K562 (cell line): ENCODE data around the gene MMAB. TPM values are rescaled to one million over a fixed set of nuclear protein-coding genes. Genes with fewer than 3 reads are reported as not detected.

Experiments
- ATAC-seq: fragments of 200-7000 bp; cut with Tn5 transposase; 3 replicates; pipeline ENCODE4 v1.9.1; 2020; ENCODE audit warnings: moderate library complexity
- BruUV-seq: library from RNA; stranded (reverse); fragments of 400-500 nt; replicated peaks from 2 replicates; lab custom pipeline; 2021; lab: Mats Ljungman, UMichigan
- CTCF ChIA-PET: fragments of 300-600 bp; formaldehyde crosslinking; extraction: SDS; loops from one replicate; lab custom pipeline; 2021; ENCODE audit warnings: low intra/inter-chr PET ratio; lab: Yijun Ruan, JAX
- POLR2A ChIA-PET: fragments of 300-600, 350-650 bp; sonication (Branson Sonifier 250); formaldehyde crosslinking; extraction: SDS; loops from one replicate; lab custom pipeline; 2021; ENCODE audit warnings: antibody characterized with exemption, inconsistent platforms; lab: Yijun Ruan, JAX
- DNase-seq, 4 experiments: peaks; one replicate each; pipeline versions ENCODE4 v3.0.0 to v3.0.0-alpha.2; 2011 to 2018; ENCODE audit warnings: low spot score in 3 of 4, mixed read lengths in 3 of 4; ENCODE audit errors: extremely low read depth in 1 of 4
- FAIRE-seq: peaks from 2 replicates; lab custom pipeline; 2011; peaks lifted over from hg19 to GRCh38; lab: Jason Lieb, UNC
- H2AFZ ChIP-seq: 2 replicates; pipeline ENCODE4 v1.6.0; 2011; ENCODE audit warnings: low read depth, low read length, control low read depth, inconsistent platforms
- H3K27ac ChIP-seq: fragments of 200-600 bp; 3 replicates; pipeline ENCODE4 v1.8.0; 2011; ENCODE audit warnings: low read depth, mild to moderate bottlenecking, control low read depth, inconsistent platforms, low read length, moderate library complexity, mixed read lengths; ENCODE audit errors: extremely low read depth
- H3K27me3 ChIP-seq, 2 experiments: fragments of 300-600 bp in 1 of 2; 2 replicates in 1 of 2; 3 replicates in 1 of 2; pipeline versions ENCODE4 v1.6.0 to v1.8.0; 2011; ENCODE audit warnings: inconsistent platforms in 2 of 2, low read length in 2 of 2, mild to moderate bottlenecking in 1 of 2, mixed read lengths in 1 of 2, moderate library complexity in 1 of 2; ENCODE audit not compliant: control insufficient read depth in 2 of 2, insufficient read depth in 2 of 2
- H3K36me3 ChIP-seq: fragments of 300-600 bp; 3 replicates; pipeline ENCODE4 v1.8.0; 2011; ENCODE audit warnings: mild to moderate bottlenecking, low read length, inconsistent platforms; ENCODE audit not compliant: control insufficient read depth, insufficient read depth
- H3K4me1 ChIP-seq, 2 experiments: fragments of 200-600 bp in 1 of 2; replicated peaks in 1 of 2; 2 replicates in 1 of 2; 3 replicates in 1 of 2; pipeline versions ENCODE4 v1.5.1 to v1.8.0; 2011; ENCODE audit warnings: inconsistent platforms in 2 of 2, low read length in 2 of 2, mild to moderate bottlenecking in 1 of 2, mixed read lengths in 1 of 2, moderate library complexity in 1 of 2; ENCODE audit not compliant: control insufficient read depth in 2 of 2, insufficient read depth in 2 of 2
- H3K4me2 ChIP-seq: 2 replicates; pipeline ENCODE4 v1.6.1; 2011; ENCODE audit warnings: low read length, control low read depth, inconsistent platforms, mixed read lengths; ENCODE audit not compliant: insufficient read depth
- H3K4me3 ChIP-seq: fragments of 200-600 bp; sonication (generic), shearing (Covaris generic); 2 replicates; pipeline ENCODE4 v1.5.1; 2016; ENCODE audit warnings: control low read depth, inconsistent platforms
- H3K79me2 ChIP-seq: fragments of 200-600 bp; 3 replicates; pipeline ENCODE4 v1.8.0; 2011; ENCODE audit warnings: low read length, inconsistent platforms; ENCODE audit not compliant: control insufficient read depth, insufficient read depth
- H3K9ac ChIP-seq, 2 experiments: 2 replicates each; pipeline versions ENCODE4 v1.6.0 to v1.6.1; 2011; ENCODE audit warnings: low read depth in 2 of 2, low read length in 2 of 2, control low read depth in 1 of 2, inconsistent platforms in 1 of 2, mild to moderate bottlenecking in 1 of 2, mixed read lengths in 1 of 2; ENCODE audit not compliant: insufficient read depth in 1 of 2
- H3K9me1 ChIP-seq: one replicate; pipeline ENCODE4 v1.6.0; 2011; ENCODE audit warnings: inconsistent platforms, mild to moderate bottlenecking, low read length, moderate library complexity; ENCODE audit not compliant: control insufficient read depth, insufficient read depth
- H3K9me3 ChIP-seq: replicated peaks from 2 replicates; pipeline ENCODE4 v1.5.1; 2011; ENCODE audit warnings: low read depth, low read length, inconsistent platforms; ENCODE audit not compliant: control insufficient read depth, insufficient read depth
- H4K20me1 ChIP-seq: replicated peaks from 2 replicates; pipeline ENCODE4 v1.6.1; 2011; ENCODE audit warnings: low read length, inconsistent platforms, mixed read lengths; ENCODE audit not compliant: control insufficient read depth, insufficient read depth
- ATF3 ChIP-seq, 2 experiments: fragments of 450-650 bp in 1 of 2; sonication (generic) in 1 of 2; formaldehyde crosslinking in 1 of 2; IDR thresholded peaks in 1 of 2; conservative IDR thresholded peaks in 1 of 2; 2 replicates each; pipeline versions ENCODE4 v1.6.1 to v1.8.1; 2016 to 2023; ENCODE audit warnings: mild to moderate bottlenecking in 2 of 2, moderate library complexity in 2 of 2, inconsistent platforms in 1 of 2, missing genetic modification reagents in 1 of 2
- BRCA1 ChIP-seq, 2 experiments: fragments of 450-650 bp in 1 of 2; sonication (generic) in 1 of 2; formaldehyde crosslinking in 1 of 2; IDR thresholded peaks; 2 replicates each; pipeline versions ENCODE4 v1.5.0 to v1.6.1; 2017 to 2020; ENCODE audit warnings: mild to moderate bottlenecking in 1 of 2, missing genetic modification reagents in 1 of 2
- IRF9 ChIP-seq: fragments of 450-650 bp; IDR thresholded peaks from 2 replicates; pipeline ENCODE4 v1.6.1; 2016; ENCODE audit warnings: missing biosample characterization, missing genetic modification characterization
- MCM2 ChIP-seq: fragments of 450-650 bp; IDR thresholded peaks from 2 replicates; pipeline ENCODE4 v1.6.1; 2017; ENCODE audit warnings: low read depth, mild to moderate bottlenecking
- POLR2AphosphoS2 ChIP-seq: IDR thresholded peaks from 2 replicates; pipeline ENCODE4 v1.6.1; 2012; ENCODE audit warnings: low read length, improper control_type of control experiment
- RUNX1 ChIP-seq: sonication (generic); IDR thresholded peaks from 2 replicates; pipeline ENCODE4 v1.6.1; 2016; ENCODE audit warnings: antibody characterized with exemption, low read depth
- SMAD3 ChIP-seq: fragments of 450-650 bp; formaldehyde crosslinking; conservative IDR thresholded peaks from 2 replicates; pipeline ENCODE4 v1.4.0; 2020; ENCODE audit warnings: mild to moderate bottlenecking
- SRSF1 ChIP-seq: fragments of 200-400 bp; formaldehyde crosslinking; IDR thresholded peaks from 2 replicates; pipeline ENCODE4 v1.6.1; 2017; ENCODE audit warnings: mild to moderate bottlenecking, low read depth, low read length, moderate library complexity
- TCF15 ChIP-seq: fragments of 250-450 bp; sonication (Bioruptor Pico); IDR thresholded peaks from 2 replicates; pipeline ENCODE4 v1.8.0; 2022; ENCODE audit warnings: moderate library complexity, mild to moderate bottlenecking, inconsistent platforms
- TFAM ChIP-seq: fragments of 250-450 bp; sonication (Bioruptor Pico); conservative IDR thresholded peaks from 2 replicates; pipeline ENCODE4 v1.5.0; 2021; ENCODE audit warnings: mild to moderate bottlenecking, moderate library complexity
- TFE3 ChIP-seq: fragments of 450-650 bp; formaldehyde crosslinking; IDR thresholded peaks from 2 replicates; pipeline ENCODE4 v1.4.0; 2020; ENCODE audit warnings: mild to moderate bottlenecking, mixed read lengths
- ZNF143 ChIP-seq: sonication (generic); formaldehyde crosslinking; IDR thresholded peaks from 2 replicates; pipeline ENCODE4 v1.9.0; 2022; ENCODE audit warnings: mild to moderate bottlenecking, missing genetic modification reagents
- ZNF23 ChIP-seq: fragments of 250-450 bp; sonication (Bioruptor Pico); IDR thresholded peaks from 2 replicates; pipeline ENCODE4 v1.4.0; 2020; ENCODE audit warnings: mild to moderate bottlenecking
- ZNF253 ChIP-seq: fragments of 250-450 bp; sonication (Bioruptor Pico); conservative IDR thresholded peaks from 2 replicates; pipeline ENCODE4 v1.6.1; 2021; ENCODE audit warnings: mild to moderate bottlenecking
- WGBS: fragments of 100-300 bp; shearing (Covaris generic); methylation state at CpG from one replicate; pipeline ENCODE4 v1.1.6; 2016; ENCODE audit warnings: low coverage, mixed read lengths; ENCODE audit not compliant: insufficient coverage; ENCODE audit errors: missing lambda C conversion rate; 5-methylcytosine and 5-hydroxymethylcytosine counted together
- in situ Hi-C: fragments of 300-500 bp; cut with MboI; formaldehyde crosslinking; loops from 4 replicates; pipeline ENCODE4 v1.15.0; 2018; ENCODE audit warnings: inconsistent platforms, mixed read lengths
- intact Hi-C: fragments of 100-400 bp; cut with micrococcal nuclease; formaldehyde crosslinking; loops from 2 replicates; pipeline ENCODE4 v1.14.2; 2022
- polyA plus RNA-seq, 8 experiments: library from polyadenylated mRNA; depleted of rRNA in 4 of 8; stranded (reverse) in 5 of 8; unstranded in 3 of 8; fragments of >200 nt; fragmentation: Nextera tagmentation in 2 of 8; fragmentation: Illumina TruSeq in 1 of 8; extraction: Ambion mirVana in 2 of 8; extraction: Trizol in 1 of 8; gene quantifications; 2 replicates each; pipeline versions ENCODE4 v1.2.1 to v1.2.3, GENCODE V29; 2011 to 2014; ENCODE audit warnings: inconsistent platforms in 1 of 8, missing spikeins in 1 of 8
- total RNA-seq, 7 experiments: library from RNA; depleted of rRNA in 6 of 7; stranded (reverse); fragments of >200 nt in 6 of 7; fragmentation: Illumina TruSeq in 2 of 7; extraction: Trizol in 2 of 7; gene quantifications; 2 replicates each; pipeline versions ENCODE4 v1.2.1 to v1.2.3, GENCODE V29; 2011 to 2021; ENCODE audit warnings: low replicate concordance in 1 of 7

Gene MMAB
- total and polyA plus RNA-seq, 9 of the 15 experiments (the other 6 are each of a cell fraction or from before 2014, with no cell fraction given) = 9.5 to 76.1 (median 46.2) TPM

GRCh38 chr12:109592195-109592904 is 19.0 kb upstream of the MMAB start (continued):
- TF ChIP-seq IRF9 (tag) (no peak), SMAD3 (CRISPR knock-in tag) (no peak)

- H3K4me2 ChIP-seq = no peak overlapping the region
- H3K27ac ChIP-seq = no peak overlapping the region
- H3K9me1 ChIP-seq = no peaks in the 10 kb centered on the region
- WGBS = 80% methylated on average over 10 of the region's 10 CpGs
- no peaks in the 10 kb centered on the region for H3K4me1 ChIP-seq
- H3K36me3 ChIP-seq = peaks cover 72% of the 10 kb centered on the region; the same call in 2 of the 3 replicates
- ChIA-PET CTCF (no interaction called here), POLR2A (interaction anchor here (0.6 kb wide), 1 partner anchor 295 kb away, joined by 4 read pairs; no protein-coding TSS in a partner anchor)
- no peaks in the 10 kb centered on the region for H3K27me3 ChIP-seq
- FAIRE-seq = no peak
- no TSS peak for BruUV-seq
- no peak overlapping the region for H3K4me3 ChIP-seq
- intact Hi-C loops (loop anchor here (10.0 kb wide), 2 partner anchors 76 to 124 kb away; partner anchors contain the start of gene FAM222A), in situ Hi-C loops (loop anchor here (5.0 kb wide), 1 partner anchor 186 kb away; no protein-coding TSS in a partner anchor)
- no peak for ATAC-seq
- no peaks in the 10 kb centered on the region for H3K79me2 ChIP-seq
- H3K9ac ChIP-seq = 0 out of 4 replicates have a peak overlapping the region, but pooled peaks of 1 of the 2 experiments have one; percentile 27
- no peak for DNase-seq
- peaks cover 4% of the 10 kb centered on the region; the same call in 1 of the 2 replicates for H4K20me1 ChIP-seq
- no peak overlapping the region for H2AFZ ChIP-seq
- no peaks in the 10 kb centered on the region for H3K9me3 ChIP-seq
- TF ChIP-seq RUNX1 (no peak), POLR2AphosphoS2 (no peak), ZNF23 (CRISPR knock-in tag) (no peak), ZNF253 (CRISPR knock-in tag) (no peak), ZNF143 (CRISPR knock-in tag) (no peak), MCM2 (no peak), SRSF1 (no peak), TFAM (CRISPR knock-in tag) (no peak), ATF3 (IDR thresholded peaks at IDR 0.05) (no peak), ATF3 (CRISPR knock-in tag; conservative IDR thresholded peaks at IDR 0.05) (no peak), TFE3 (CRISPR knock-in tag) (no peak), BRCA1 (IDR thresholded peaks at IDR 0.05) (no peak), BRCA1 (CRISPR knock-in tag; IDR thresholded peaks at IDR 0.05) (no peak), TCF15 (CRISPR knock-in tag) (no peak)
These were observed 17.7 kb upstream of the MMAB start for GRCh38 chr12:109591041-109591440.
